Astrocyte (in vitro differentiated cells and primary cell): ENCODE measurements around the gene FOXI3. TPM values are rescaled to one million over a fixed set of nuclear protein-coding genes. Genes with fewer than 3 reads are reported as not detected.

Source experiments
- DNase-seq: peaks from one replicate; pipeline ENCODE4 v3.0.0-alpha.2; 2010; ENCODE audit warnings: low read depth
- FAIRE-seq: peaks from 2 replicates; lab custom pipeline; 2011; peaks lifted over from hg19 to GRCh38; lab: Jason Lieb, UNC
- H2AFZ ChIP-seq: 2 replicates; pipeline ENCODE4 v1.6.0; 2012; ENCODE audit warnings: low read depth, low read length, inconsistent platforms
- H3K27ac ChIP-seq: 2 replicates; pipeline ENCODE4 v1.5.1; 2011; ENCODE audit warnings: low read depth, low read length, inconsistent platforms
- H3K27me3 ChIP-seq: 2 replicates; pipeline ENCODE4 v1.6.0; 2011; ENCODE audit warnings: low read length, inconsistent platforms; ENCODE audit not compliant: insufficient read depth
- H3K36me3 ChIP-seq: 2 replicates; pipeline ENCODE4 v1.5.1; 2011; ENCODE audit warnings: low read length, inconsistent platforms; ENCODE audit not compliant: insufficient read depth
- H3K4me1 ChIP-seq: 2 replicates; pipeline ENCODE4 v1.5.1; 2011; ENCODE audit warnings: low read length, inconsistent platforms; ENCODE audit not compliant: insufficient read depth
- H3K4me2 ChIP-seq: 2 replicates; pipeline ENCODE4 v1.6.0; 2012; ENCODE audit warnings: low read length, inconsistent platforms
- H3K4me3 ChIP-seq: 2 replicates; pipeline ENCODE4 v1.5.1; 2011; ENCODE audit warnings: low read depth, mild to moderate bottlenecking, low read length, inconsistent platforms; ENCODE audit not compliant: insufficient read depth
- H3K79me2 ChIP-seq: 2 replicates; pipeline ENCODE4 v1.6.0; 2012; ENCODE audit warnings: mild to moderate bottlenecking, low read length, inconsistent platforms; ENCODE audit not compliant: insufficient read depth
- H3K9ac ChIP-seq: 2 replicates; pipeline ENCODE4 v1.6.0; 2012; ENCODE audit warnings: mild to moderate bottlenecking, low read length, inconsistent platforms
- H3K9me3 ChIP-seq: 2 replicates; pipeline ENCODE4 v1.5.1; 2012; ENCODE audit warnings: low read depth, mild to moderate bottlenecking, low read length, inconsistent platforms; ENCODE audit not compliant: insufficient read depth
- H4K20me1 ChIP-seq: 2 replicates; pipeline ENCODE4 v1.6.0; 2012; ENCODE audit warnings: low read length, inconsistent platforms; ENCODE audit not compliant: insufficient read depth
- H3K27ac Mint-ChIP-seq: one replicate; pipeline ENCODE4 v1.8.0; 2021; ENCODE audit warnings: mild to moderate bottlenecking, mixed read lengths; ENCODE audit not compliant: unreplicated experiment
- H3K27me3 Mint-ChIP-seq: one replicate; pipeline ENCODE4 v1.8.0; 2021; ENCODE audit warnings: low read depth, mixed read lengths; ENCODE audit not compliant: unreplicated experiment
- H3K36me3 Mint-ChIP-seq: one replicate; pipeline ENCODE4 v1.8.0; 2021; ENCODE audit warnings: low read depth, mixed read lengths; ENCODE audit not compliant: unreplicated experiment
- H3K4me1 Mint-ChIP-seq: one replicate; pipeline ENCODE4 v1.8.0; 2021; ENCODE audit warnings: low read depth, mixed read lengths; ENCODE audit not compliant: unreplicated experiment
- H3K4me3 Mint-ChIP-seq: one replicate; pipeline ENCODE4 v1.8.0; 2021; ENCODE audit warnings: mild to moderate bottlenecking, moderate library complexity, mixed read lengths; ENCODE audit not compliant: unreplicated experiment
- H3K9me3 Mint-ChIP-seq: one replicate; pipeline ENCODE4 v1.8.0; 2021; ENCODE audit warnings: mild to moderate bottlenecking, mixed read lengths; ENCODE audit not compliant: unreplicated experiment
- EZH2 ChIP-seq: IDR thresholded peaks from 2 replicates; pipeline ENCODE4 v1.6.1; 2012; ENCODE audit warnings: mild to moderate bottlenecking, low read length, inconsistent platforms; ENCODE audit not compliant: insufficient read depth
- total RNA-seq: library from RNA; stranded (reverse); gene quantifications from 2 replicates; pipeline ENCODE4 v1.2.1, GENCODE V29; 2021
- TF ChIP-seq, protein P1 (sequence below): IDR thresholded peaks from 2 replicates; pipeline ENCODE4 v1.5.1; 2011; ENCODE audit warnings: low read depth, mild to moderate bottlenecking, inconsistent platforms, low read length, moderate library complexity; ENCODE audit not compliant: insufficient read depth

FOXI3 gene
- total RNA-seq, 1 donor from 2014 or later: 2.3 TPM

DNA sequence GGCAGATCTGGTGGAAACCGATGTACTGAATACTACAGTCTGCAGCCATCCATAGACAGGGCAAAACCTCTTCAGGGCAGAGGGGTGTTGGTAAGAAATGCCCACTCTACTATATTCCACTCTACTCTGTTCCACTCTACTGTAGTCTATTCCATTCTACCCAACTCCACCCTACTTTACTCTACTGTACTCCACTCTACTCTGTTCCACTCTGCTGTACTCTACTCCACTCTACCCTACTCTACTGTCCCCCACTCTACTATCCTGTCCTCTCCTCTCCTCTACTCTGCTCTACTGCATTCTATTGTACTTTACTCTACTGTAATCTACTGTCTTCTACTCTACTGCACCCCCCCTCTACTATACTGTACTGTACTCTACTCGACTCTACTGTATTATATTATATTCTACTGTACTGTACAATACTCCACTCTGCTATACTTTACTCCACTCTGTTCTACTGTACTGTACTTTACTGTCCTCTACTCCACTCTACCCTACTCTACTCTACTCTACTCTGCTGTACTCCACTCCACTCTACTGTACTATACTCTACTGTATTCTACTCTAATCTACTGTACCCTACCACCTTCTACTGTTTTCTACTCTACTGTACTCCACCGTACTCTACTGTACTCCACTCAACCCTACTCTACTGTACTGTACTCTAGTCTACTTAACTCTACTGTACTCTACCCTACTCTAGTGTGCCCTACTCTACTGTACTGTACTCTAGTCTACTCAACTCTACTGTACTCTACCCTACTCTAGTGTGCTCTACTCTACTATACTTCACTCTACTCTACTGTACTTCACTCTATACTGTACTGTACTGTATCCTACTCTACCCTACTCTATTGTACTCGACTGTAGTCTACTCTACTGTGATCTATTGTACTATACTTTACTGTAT is 17.0 kb upstream of the FOXI3 start:
- Histone ChIP-seq H3K79me2 (no peaks in the 10 kb centered on the region), H3K9ac (no peak overlapping the region), H3K27ac (no peak overlapping the region), H3K9me3 (no peaks in the 10 kb centered on the region), H4K20me1 (no peaks in the 10 kb centered on the region), H3K36me3 (no peaks in the 10 kb centered on the region), H3K4me2 (no peak overlapping the region), H3K4me3 (no peak overlapping the region), H3K4me1 (no peaks in the 10 kb centered on the region), H3K27me3 (no peaks in the 10 kb centered on the region), H2AFZ (no peak overlapping the region)
- no peaks in the 10 kb centered on the region for H3K36me3 Mint-ChIP-seq
- no peak overlapping the region for H3K27ac Mint-ChIP-seq
- DNase-seq (no peak), FAIRE-seq (no peak)
- no peak for TF ChIP-seq EZH2
- TF ChIP-seq, protein P1, sequence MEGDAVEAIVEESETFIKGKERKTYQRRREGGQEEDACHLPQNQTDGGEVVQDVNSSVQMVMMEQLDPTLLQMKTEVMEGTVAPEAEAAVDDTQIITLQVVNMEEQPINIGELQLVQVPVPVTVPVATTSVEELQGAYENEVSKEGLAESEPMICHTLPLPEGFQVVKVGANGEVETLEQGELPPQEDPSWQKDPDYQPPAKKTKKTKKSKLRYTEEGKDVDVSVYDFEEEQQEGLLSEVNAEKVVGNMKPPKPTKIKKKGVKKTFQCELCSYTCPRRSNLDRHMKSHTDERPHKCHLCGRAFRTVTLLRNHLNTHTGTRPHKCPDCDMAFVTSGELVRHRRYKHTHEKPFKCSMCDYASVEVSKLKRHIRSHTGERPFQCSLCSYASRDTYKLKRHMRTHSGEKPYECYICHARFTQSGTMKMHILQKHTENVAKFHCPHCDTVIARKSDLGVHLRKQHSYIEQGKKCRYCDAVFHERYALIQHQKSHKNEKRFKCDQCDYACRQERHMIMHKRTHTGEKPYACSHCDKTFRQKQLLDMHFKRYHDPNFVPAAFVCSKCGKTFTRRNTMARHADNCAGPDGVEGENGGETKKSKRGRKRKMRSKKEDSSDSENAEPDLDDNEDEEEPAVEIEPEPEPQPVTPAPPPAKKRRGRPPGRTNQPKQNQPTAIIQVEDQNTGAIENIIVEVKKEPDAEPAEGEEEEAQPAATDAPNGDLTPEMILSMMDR: no peak
- no peak overlapping the region for H3K4me3 Mint-ChIP-seq
- H3K4me1 Mint-ChIP-seq: no peaks in the 10 kb centered on the region
- no peaks in the 10 kb centered on the region for H3K9me3 Mint-ChIP-seq
- H3K27me3 Mint-ChIP-seq: peaks cover 16% of the 10 kb centered on the region

DNA sequence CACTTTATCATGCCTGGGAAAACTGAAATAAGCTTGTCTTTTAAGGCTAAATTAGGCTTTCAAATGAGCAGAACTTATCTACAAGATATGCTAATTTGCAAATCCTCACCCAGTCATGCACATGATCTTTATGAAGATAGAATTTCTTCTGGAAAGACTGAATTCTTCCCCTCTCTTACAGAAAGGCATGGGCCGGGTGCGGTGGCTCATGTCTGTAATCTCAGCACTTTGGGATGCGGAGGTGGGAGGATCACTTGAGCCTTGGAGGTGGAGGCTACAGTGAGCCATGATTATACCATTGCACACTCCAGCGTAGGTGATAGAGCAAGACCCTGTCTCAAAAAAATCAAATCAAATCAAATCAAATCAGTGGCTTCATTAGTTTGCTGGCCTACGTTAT is 11.7 kb upstream of the FOXI3 start:
- Mint-ChIP-seq H3K27me3 (peaks cover 6% of the 10 kb centered on the region), H3K4me3 (no peak overlapping the region), H3K36me3 (no peaks in the 10 kb centered on the region), H3K9me3 (no peaks in the 10 kb centered on the region), H3K4me1 (no peaks in the 10 kb centered on the region), H3K27ac (no peak overlapping the region)
- no peak for TF ChIP-seq EZH2
- TF ChIP-seq, protein P1: no peak
- H3K4me2 ChIP-seq: no peak overlapping the region
- no peak for FAIRE-seq
- no peak overlapping the region for H3K27ac ChIP-seq
- no peaks in the 10 kb centered on the region for H3K9me3 ChIP-seq
- no peaks in the 10 kb centered on the region for H3K27me3 ChIP-seq
- no peaks in the 10 kb centered on the region for H4K20me1 ChIP-seq
- no peak for DNase-seq
- H3K79me2 ChIP-seq: no peaks in the 10 kb centered on the region
- no peak overlapping the region for H2AFZ ChIP-seq
- no peaks in the 10 kb centered on the region for H3K4me1 ChIP-seq
- no peak overlapping the region for H3K9ac ChIP-seq
- H3K36me3 ChIP-seq: no peaks in the 10 kb centered on the region
- no peak overlapping the region for H3K4me3 ChIP-seq

DNA sequence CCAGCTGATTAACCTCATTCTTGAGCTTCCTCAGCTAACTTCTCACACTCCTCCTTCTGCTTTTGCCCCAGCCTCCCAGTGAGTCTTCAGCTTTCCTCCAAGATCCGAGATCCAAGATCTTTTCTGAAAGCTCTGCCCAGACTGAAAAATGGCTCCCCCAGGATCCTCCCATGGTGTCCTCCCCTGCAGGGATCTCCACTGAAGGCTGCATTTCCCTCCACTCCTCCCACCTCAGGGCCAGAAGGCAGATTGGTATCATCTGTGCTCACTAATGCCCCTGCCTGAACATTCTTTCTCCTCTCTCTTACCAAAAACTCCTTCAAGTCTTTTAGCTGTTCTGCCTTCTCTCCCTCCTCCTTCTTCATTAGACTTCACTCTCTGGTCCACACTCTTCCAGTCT is 6.1 kb upstream of the FOXI3 start:
- peaks cover 10% of the 10 kb centered on the region for H3K27me3 ChIP-seq
- no peak overlapping the region for H3K4me2 ChIP-seq
- H2AFZ ChIP-seq: no peak overlapping the region
- Mint-ChIP-seq H3K27me3 (peaks cover 7% of the 10 kb centered on the region), H3K4me1 (peaks cover 6% of the 10 kb centered on the region), H3K27ac (no peak overlapping the region), H3K36me3 (no peaks in the 10 kb centered on the region), H3K4me3 (no peak overlapping the region), H3K9me3 (no peaks in the 10 kb centered on the region)
- FAIRE-seq (no peak), DNase-seq (no peak)
- H4K20me1 ChIP-seq: no peaks in the 10 kb centered on the region
- no peak overlapping the region for H3K4me3 ChIP-seq
- H3K27ac ChIP-seq: no peak overlapping the region
- H3K9ac ChIP-seq: no peak overlapping the region
- no peak for TF ChIP-seq EZH2
- TF ChIP-seq, protein P1: no peak
- no peaks in the 10 kb centered on the region for H3K79me2 ChIP-seq
- no peaks in the 10 kb centered on the region for H3K4me1 ChIP-seq
- H3K36me3 ChIP-seq: no peaks in the 10 kb centered on the region
- H3K9me3 ChIP-seq: no peaks in the 10 kb centered on the region
